H9 (cell line): Measurements from ENCODE around the gene TCEA3. TPM values are rescaled to one million over a fixed set of nuclear protein-coding genes. Genes with fewer than 3 reads are reported as not detected.

Experiments used
- DNase-seq: peaks from one replicate; pipeline ENCODE4 v3.0.0-alpha.2; 2017
- H2AFZ ChIP-seq: one replicate; pipeline ENCODE4 v1.6.1; 2013; ENCODE audit warnings: mild to moderate bottlenecking, low read length, control low read depth, moderate library complexity
- H2AK5ac ChIP-seq: 2 replicates; pipeline ENCODE4 v1.6.1; 2013; ENCODE audit warnings: low read length, control low read depth, mixed read lengths; ENCODE audit not compliant: insufficient read length
- H2BK120ac ChIP-seq: one replicate; pipeline ENCODE4 v1.6.1; 2013; ENCODE audit warnings: low read depth, mild to moderate bottlenecking, low read length, control low read depth, inconsistent platforms; ENCODE audit not compliant: poor library complexity, severe bottlenecking
- H2BK12ac ChIP-seq: 2 replicates; pipeline ENCODE4 v1.6.1; 2013; ENCODE audit warnings: low read length, control low read depth, mixed read lengths, low read depth; ENCODE audit not compliant: insufficient read length
- H2BK15ac ChIP-seq: 2 replicates; pipeline ENCODE4 v1.6.1; 2013; ENCODE audit warnings: low read depth, low read length, control low read depth
- H2BK20ac ChIP-seq: one replicate; pipeline ENCODE4 v1.6.1; 2013; ENCODE audit warnings: low read depth, mild to moderate bottlenecking, low read length, control low read depth, inconsistent platforms; ENCODE audit not compliant: poor library complexity, severe bottlenecking
- H2BK5ac ChIP-seq: 2 replicates; pipeline ENCODE4 v1.6.1; 2013; ENCODE audit warnings: low read length, control low read depth, mixed read lengths; ENCODE audit not compliant: insufficient read length
- H3K14ac ChIP-seq: 2 replicates; pipeline ENCODE4 v1.6.1; 2013; ENCODE audit warnings: low read length, control low read depth; ENCODE audit not compliant: insufficient read depth
- H3K18ac ChIP-seq: 2 replicates; pipeline ENCODE4 v1.6.1; 2013; ENCODE audit warnings: low read depth, mild to moderate bottlenecking, mixed read lengths, low read length, control low read depth; ENCODE audit not compliant: insufficient read length
- H3K23ac ChIP-seq: 2 replicates; pipeline ENCODE4 v1.6.1; 2013; ENCODE audit warnings: low read length, control low read depth, mixed read lengths, low read depth; ENCODE audit not compliant: insufficient read length
- H3K23me2 ChIP-seq: 2 replicates; pipeline ENCODE4 v1.6.1; 2013; ENCODE audit warnings: low read depth, mild to moderate bottlenecking, mixed read lengths, low read length, control low read depth; ENCODE audit not compliant: insufficient read length, poor library complexity, severe bottlenecking
- H3K27ac ChIP-seq: 2 replicates; pipeline ENCODE4 v1.5.1; 2013; ENCODE audit warnings: low read length, control low read depth, mixed read lengths, low read depth; ENCODE audit not compliant: insufficient read length
- H3K27me3 ChIP-seq: 2 replicates; pipeline ENCODE4 v1.6.1; 2013; ENCODE audit warnings: low read length, control low read depth, inconsistent platforms; ENCODE audit not compliant: insufficient read depth
- H3K4ac ChIP-seq: 2 replicates; pipeline ENCODE4 v1.6.1; 2013; ENCODE audit warnings: low read depth, mild to moderate bottlenecking, control low read depth, inconsistent platforms, low read length, moderate library complexity
- H3K4me1 ChIP-seq: 2 replicates; pipeline ENCODE4 v1.6.1; 2013; ENCODE audit warnings: low read length, control low read depth, inconsistent platforms; ENCODE audit not compliant: insufficient read depth
- H3K4me2 ChIP-seq: 2 replicates; pipeline ENCODE4 v1.6.1; 2013; ENCODE audit warnings: low read length, control low read depth, mixed read lengths; ENCODE audit not compliant: insufficient read length, insufficient read depth
- H3K56ac ChIP-seq: 2 replicates; pipeline ENCODE4 v1.6.1; 2013; ENCODE audit warnings: low read depth, mild to moderate bottlenecking, mixed read lengths, low read length, control low read depth; ENCODE audit not compliant: insufficient read length
- H3K79me1 ChIP-seq: 2 replicates; pipeline ENCODE4 v1.6.1; 2013; ENCODE audit warnings: low read depth, mild to moderate bottlenecking, moderate library complexity, low read length, control low read depth, inconsistent platforms; ENCODE audit not compliant: insufficient read depth, poor library complexity, severe bottlenecking
- H3K79me2 ChIP-seq: 2 replicates; pipeline ENCODE4 v1.6.1; 2013; ENCODE audit warnings: low read length, control low read depth, inconsistent platforms; ENCODE audit not compliant: insufficient read depth
- H3K9ac ChIP-seq: 2 replicates; pipeline ENCODE4 v1.6.1; 2013; ENCODE audit warnings: low read length, control low read depth, mixed read lengths; ENCODE audit not compliant: insufficient read length; ENCODE audit errors: extremely low read depth
- H3K9me3 ChIP-seq: one replicate; pipeline ENCODE4 v1.6.1; 2013; ENCODE audit warnings: low read depth, low read length, inconsistent platforms; ENCODE audit not compliant: control insufficient read depth
- H3T11ph ChIP-seq: one replicate; pipeline ENCODE4 v1.6.1; 2013; ENCODE audit warnings: mild to moderate bottlenecking, low read length, control low read depth, inconsistent platforms
- H4K20me1 ChIP-seq: one replicate; pipeline ENCODE4 v1.6.1; 2013; ENCODE audit not compliant: control insufficient read depth, insufficient read length, insufficient read depth
- H4K5ac ChIP-seq: 2 replicates; pipeline ENCODE4 v1.6.1; 2013; ENCODE audit warnings: low read depth, mild to moderate bottlenecking, mixed read lengths, low read length, control low read depth; ENCODE audit not compliant: insufficient read length
- H4K8ac ChIP-seq: replicated peaks from 2 replicates; pipeline ENCODE4 v1.6.1; 2013; ENCODE audit warnings: low read length, control low read depth, mixed read lengths, low read depth; ENCODE audit not compliant: insufficient read length
- H4K91ac ChIP-seq: 2 replicates; pipeline ENCODE4 v1.6.1; 2013; ENCODE audit warnings: low read depth, mild to moderate bottlenecking, moderate library complexity, mixed read lengths, low read length, control low read depth; ENCODE audit not compliant: insufficient read length
- H3K27ac Mint-ChIP-seq, 3 experiments: 2 replicates in 2 of 3; 3 replicates in 1 of 3; pipeline ENCODE4 v1.8.0; 2020 to 2021; ENCODE audit warnings: mixed read lengths in 3 of 3, mild to moderate bottlenecking in 1 of 3, moderate library complexity in 1 of 3
- H3K27me3 Mint-ChIP-seq: 2 replicates; pipeline ENCODE4 v1.8.0; 2021; ENCODE audit warnings: low read depth, mild to moderate bottlenecking, moderate library complexity, mixed read lengths
- H3K36me3 Mint-ChIP-seq, 3 experiments: 2 replicates in 2 of 3; 3 replicates in 1 of 3; pipeline ENCODE4 v1.8.0; 2020 to 2021; ENCODE audit warnings: low read depth in 3 of 3, mixed read lengths in 3 of 3; ENCODE audit not compliant: insufficient read depth in 1 of 3
- H3K4me1 Mint-ChIP-seq, 2 experiments: 2 replicates each; pipeline ENCODE4 v1.8.0; 2020; ENCODE audit warnings: mixed read lengths in 2 of 2
- H3K4me3 Mint-ChIP-seq, 2 experiments: 2 replicates in 1 of 2; 3 replicates in 1 of 2; pipeline ENCODE4 v1.8.0; 2020 to 2021; ENCODE audit warnings: mild to moderate bottlenecking in 2 of 2, mixed read lengths in 2 of 2, moderate library complexity in 1 of 2
- H3K9me3 Mint-ChIP-seq, 2 experiments: 2 replicates in 1 of 2; 3 replicates in 1 of 2; pipeline ENCODE4 v1.8.0; 2020; ENCODE audit warnings: mild to moderate bottlenecking in 2 of 2, mixed read lengths in 2 of 2, moderate library complexity in 1 of 2
- WGBS: extraction: QIAGEN DNeasy Blood & Tissue Kit; methylation state at CpG from one replicate; pipeline ENCODE4 v1.1.7; 2013; ENCODE audit warnings: missing lambda C conversion rate, low lambda C conversion rate, mixed read lengths; ENCODE audit not compliant: insufficient read length; ENCODE audit errors: extremely low coverage; 5-methylcytosine and 5-hydroxymethylcytosine counted together
- total RNA-seq: library from RNA; stranded (reverse); gene quantifications from 2 replicates; pipeline ENCODE4 v1.2.1, GENCODE V29; 2021
- TF ChIP-seq, protein P1 (sequence below): fragments of 200-600 bp; sonication (generic); conservative IDR thresholded peaks from 3 replicates; pipeline ENCODE4 v1.8.0; 2021; ENCODE audit warnings: antibody characterized with exemption, mild to moderate bottlenecking

Gene TCEA3
- total RNA-seq, 1 experiment from 2014 or later: 0.37 TPM

DNA sequence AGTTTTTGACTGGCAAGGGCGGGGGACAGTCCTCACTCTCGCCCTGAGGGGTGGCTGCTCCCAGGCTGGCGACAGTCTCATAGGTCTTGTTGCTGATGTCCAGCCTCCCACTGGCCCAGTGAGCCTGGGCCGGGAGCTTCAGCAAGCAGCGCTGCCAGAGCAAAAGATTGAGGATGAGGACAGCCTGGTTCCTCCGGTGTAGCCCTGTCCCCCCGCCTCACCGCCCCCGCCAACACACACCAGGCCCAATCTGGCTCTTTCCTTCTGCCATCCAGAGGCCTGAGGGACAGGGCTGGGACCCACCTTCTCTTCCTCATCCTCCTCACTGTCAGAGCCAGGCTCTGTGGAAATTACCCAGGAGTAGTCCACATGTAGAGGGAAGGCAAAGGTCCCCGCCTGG is 8.6 kb upstream of the TCEA3 start:
- Histone ChIP-seq H2BK120ac (no peak overlapping the region), H3K9ac (no peak overlapping the region), H3K9me3 (no peaks in the 10 kb centered on the region)

More for the DNA sequence above, 8.6 kb upstream of the TCEA3 start:
- no peak overlapping the region for H3K4ac ChIP-seq
- no peaks in the 10 kb centered on the region for H3K79me2 ChIP-seq
- no peak overlapping the region for H2BK12ac ChIP-seq
- H4K8ac ChIP-seq: no peak overlapping the region
- H3T11ph ChIP-seq: no peak overlapping the region
- H4K20me1 ChIP-seq: no peaks in the 10 kb centered on the region
- H4K5ac ChIP-seq: no peak overlapping the region
- H3K79me1 ChIP-seq: no peaks in the 10 kb centered on the region
- no peaks in the 10 kb centered on the region for H3K23me2 ChIP-seq
- H3K27ac ChIP-seq: no peak overlapping the region
- no peak overlapping the region for H2BK15ac ChIP-seq
- no peak overlapping the region for H3K4me3 Mint-ChIP-seq
- TF ChIP-seq, protein P1, sequence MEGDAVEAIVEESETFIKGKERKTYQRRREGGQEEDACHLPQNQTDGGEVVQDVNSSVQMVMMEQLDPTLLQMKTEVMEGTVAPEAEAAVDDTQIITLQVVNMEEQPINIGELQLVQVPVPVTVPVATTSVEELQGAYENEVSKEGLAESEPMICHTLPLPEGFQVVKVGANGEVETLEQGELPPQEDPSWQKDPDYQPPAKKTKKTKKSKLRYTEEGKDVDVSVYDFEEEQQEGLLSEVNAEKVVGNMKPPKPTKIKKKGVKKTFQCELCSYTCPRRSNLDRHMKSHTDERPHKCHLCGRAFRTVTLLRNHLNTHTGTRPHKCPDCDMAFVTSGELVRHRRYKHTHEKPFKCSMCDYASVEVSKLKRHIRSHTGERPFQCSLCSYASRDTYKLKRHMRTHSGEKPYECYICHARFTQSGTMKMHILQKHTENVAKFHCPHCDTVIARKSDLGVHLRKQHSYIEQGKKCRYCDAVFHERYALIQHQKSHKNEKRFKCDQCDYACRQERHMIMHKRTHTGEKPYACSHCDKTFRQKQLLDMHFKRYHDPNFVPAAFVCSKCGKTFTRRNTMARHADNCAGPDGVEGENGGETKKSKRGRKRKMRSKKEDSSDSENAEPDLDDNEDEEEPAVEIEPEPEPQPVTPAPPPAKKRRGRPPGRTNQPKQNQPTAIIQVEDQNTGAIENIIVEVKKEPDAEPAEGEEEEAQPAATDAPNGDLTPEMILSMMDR: no peak
- no peak overlapping the region for H2AK5ac ChIP-seq
- no peak overlapping the region for H2BK5ac ChIP-seq
- H3K36me3 Mint-ChIP-seq: peaks cover 30 to 56% (median 52%) of the 10 kb centered on the region in 3 experiments
- peaks cover 12% of the 10 kb centered on the region for H3K27me3 Mint-ChIP-seq
- no peak overlapping the region for H3K27ac Mint-ChIP-seq
- WGBS: no CpG with 5 or more reads among the region's 10 CpGs
- no peak overlapping the region for H3K23ac ChIP-seq
- peaks cover 0 to 5% of the 10 kb centered on the region in 2 experiments; a peak in 2 of 4 replicates for H3K4me1 Mint-ChIP-seq
- DNase-seq: no peak
- no peaks in the 10 kb centered on the region; the same call in 1 of the 2 replicates for H3K27me3 ChIP-seq
- no peak overlapping the region for H3K56ac ChIP-seq
- no peak overlapping the region for H3K4me2 ChIP-seq
- no peak overlapping the region for H2BK20ac ChIP-seq
- no peak overlapping the region for H2AFZ ChIP-seq
- no peaks in the 10 kb centered on the region for H3K4me1 ChIP-seq
- H3K9me3 Mint-ChIP-seq: no peaks in the 10 kb centered on the region
- H3K14ac ChIP-seq: no peak overlapping the region
- no peak overlapping the region for H4K91ac ChIP-seq
- H3K18ac ChIP-seq: no peak overlapping the region
